Activated CD4-positive, alpha-beta T cell treated with anti-CD3 and anti-CD28 coated beads for 36 hours (primary cell): ENCODE data around the gene TMSB10. TPM values are rescaled to one million over a fixed set of nuclear protein-coding genes. Genes with fewer than 3 reads are reported as not detected.
A peak's percentile ranks its signal among the peaks of the same experiment; 100 is the strongest.

ENCODE experiments used
- ATAC-seq: fragments of 200-7000 bp; cut with Tn5 transposase; one replicate; pipeline ENCODE4 v1.10.0; 2021; ENCODE audit warnings: mild to moderate bottlenecking, moderate library complexity
- CTCF ChIA-PET: fragments of 350-600 bp; sonication (Branson Sonifier 250); formaldehyde crosslinking; loops from one replicate; lab custom pipeline; 2021; ENCODE audit warnings: antibody characterized with exemption; lab: Charles Lee
- POLR2A ChIA-PET: fragments of 350-600 bp; sonication (Branson Sonifier 250); formaldehyde crosslinking; loops from one replicate; lab custom pipeline; 2021; ENCODE audit warnings: antibody characterized with exemption, inconsistent platforms; lab: Charles Lee
- DNase-seq: peaks from one replicate; pipeline ENCODE4 v3.0.0-alpha.2; 2020
- H3K27ac Mint-ChIP-seq: one replicate; pipeline ENCODE4 v1.8.0; 2021; ENCODE audit warnings: mixed read lengths
- H3K27me3 Mint-ChIP-seq: one replicate; pipeline ENCODE4 v1.8.0; 2021; ENCODE audit warnings: mixed read lengths
- H3K36me3 Mint-ChIP-seq: one replicate; pipeline ENCODE4 v1.8.0; 2021; ENCODE audit warnings: low read depth, mixed read lengths
- H3K4me1 Mint-ChIP-seq: one replicate; pipeline ENCODE4 v1.8.0; 2021; ENCODE audit warnings: mixed read lengths
- H3K4me3 Mint-ChIP-seq: one replicate; pipeline ENCODE4 v1.8.0; 2021; ENCODE audit warnings: mild to moderate bottlenecking, moderate library complexity, mixed read lengths
- H3K9me3 Mint-ChIP-seq: one replicate; pipeline ENCODE4 v1.8.0; 2021; ENCODE audit warnings: low read depth, mixed read lengths
- intact Hi-C, 2 experiments: fragments of 100-400 bp; cut with DNase I in 1 of 2; cut with micrococcal nuclease in 1 of 2; formaldehyde crosslinking; loops; one replicate each; pipeline versions ENCODE4 v1.14.2 to v1.15.1; 2022 to 2024; cut with DNase I, micrococcal nuclease
- total RNA-seq, 2 experiments: library from RNA; stranded (reverse); gene quantifications; one replicate each; pipeline ENCODE4 v1.2.3, GENCODE V29; 2021

Gene TMSB10
- total RNA-seq, 2 experiments from 2014 or later, result 2,345 to 2,742 TPM

DNA sequence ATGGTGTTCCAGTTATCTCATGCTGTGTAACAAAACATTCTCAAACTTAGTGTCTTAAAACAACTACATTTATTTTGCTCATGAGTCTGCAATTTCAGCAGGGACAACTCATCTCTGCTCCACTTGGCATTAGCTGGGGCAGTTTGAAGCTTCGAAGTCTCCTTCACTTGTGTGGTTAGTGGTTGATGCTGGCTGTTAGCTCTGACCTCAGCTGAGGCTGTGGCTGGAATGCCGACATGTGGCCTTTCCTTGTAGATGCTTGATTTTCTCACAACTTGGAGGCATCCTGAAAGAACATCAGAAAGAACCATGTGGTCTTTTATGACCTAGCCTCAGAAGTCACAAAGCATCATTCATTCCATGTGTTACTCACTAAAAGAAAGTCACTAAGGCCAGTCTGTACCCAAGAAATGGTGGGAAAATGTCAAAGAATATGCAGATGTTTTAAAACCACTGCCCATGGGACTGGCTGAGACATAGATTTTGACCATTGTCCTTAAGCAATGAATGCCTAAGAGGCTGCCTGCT, 3.8 kb upstream of the TMSB10 start:
- peak overlapping the region; percentile 10 for H3K27ac Mint-ChIP-seq
- no peaks in the 10 kb centered on the region for H3K27me3 Mint-ChIP-seq
- ChIA-PET CTCF (interaction anchor here (2.3 to 6.3 kb wide), 2 partner anchors 14 to 24 kb away, joined by 8 to 42 read pairs; no protein-coding TSS in a partner anchor), POLR2A (interaction anchor here (0.5 kb wide), 1 partner anchor 60 kb away, joined by 3 read pairs; no protein-coding TSS in a partner anchor)
- intact Hi-C loops, result no loop called here
- peaks cover 56% of the 10 kb centered on the region for H3K4me1 Mint-ChIP-seq
- no peak for ATAC-seq
- no peak for DNase-seq
- peaks cover 11% of the 10 kb centered on the region for H3K36me3 Mint-ChIP-seq
- H3K4me3 Mint-ChIP-seq, result no peak overlapping the region
- H3K9me3 Mint-ChIP-seq, result no peaks in the 10 kb centered on the region

DNA sequence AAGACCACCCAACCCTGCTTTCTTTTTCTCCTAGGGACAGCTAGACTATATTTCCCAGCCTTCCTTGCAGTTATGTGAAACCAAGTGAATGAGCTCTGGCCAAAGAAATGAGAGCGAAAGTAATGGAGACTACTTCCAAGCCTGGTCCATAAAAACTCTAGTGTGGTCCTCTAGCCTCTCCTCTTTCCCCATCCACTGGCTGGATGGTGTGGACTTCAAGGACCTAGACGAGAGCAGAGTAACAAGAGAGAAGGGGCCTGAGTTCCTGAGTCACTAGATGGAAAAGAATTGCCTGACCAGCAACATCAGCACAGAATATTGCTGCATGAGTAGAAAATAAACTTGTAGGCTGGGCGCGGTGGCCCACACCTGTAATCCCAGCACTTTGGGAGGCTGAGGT, 2.9 kb upstream of the TMSB10 start:
- no peak for DNase-seq
- Mint-ChIP-seq H3K4me3 (no peak overlapping the region), H3K4me1 (peaks cover 57% of the 10 kb centered on the region)

DNA sequence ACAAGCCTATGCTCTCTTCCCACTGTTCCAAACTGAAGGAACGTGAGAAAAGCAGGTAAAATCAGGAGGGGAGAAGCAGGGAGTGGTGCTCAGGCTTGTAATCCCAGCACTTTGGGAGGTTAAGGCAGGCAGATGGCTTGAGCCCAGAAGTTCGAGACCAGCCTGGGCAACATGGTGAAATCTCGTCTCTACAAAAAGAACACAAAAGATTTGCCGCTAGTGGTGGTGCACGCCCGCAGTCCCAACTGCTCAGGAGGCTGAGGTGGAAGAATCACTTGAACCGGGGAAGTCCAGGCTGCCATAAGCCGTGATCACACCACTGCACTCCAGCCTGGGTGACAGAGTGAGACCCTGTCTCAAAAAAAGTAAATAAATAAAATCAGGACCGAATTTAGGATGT, 1.3 kb upstream of the TMSB10 start:
- Mint-ChIP-seq H3K4me3 (peak overlapping the region; percentile 96), H3K27ac (peak overlapping the region; percentile 89), H3K4me1 (peaks cover 57% of the 10 kb centered on the region), H3K27me3 (no peaks in the 10 kb centered on the region), H3K9me3 (peaks cover 5% of the 10 kb centered on the region), H3K36me3 (peaks cover 34% of the 10 kb centered on the region)
- ChIA-PET CTCF (interaction anchor here (0.7 to 3.8 kb wide), 3 partner anchors 16 to 78 kb away, joined by 3 to 23 read pairs (median 16); no protein-coding TSS in a partner anchor), POLR2A (interaction anchor here (0.8 to 1.2 kb wide), 2 partner anchors 15 to 67 kb away, joined by 3 read pairs; no protein-coding TSS in a partner anchor)
- DNase-seq (no peak), ATAC-seq (no peak)
- intact Hi-C loops, result loop anchor here (2.0 kb wide), 2 partner anchors 15 to 43 kb away; no protein-coding TSS in a partner anchor

More for the DNA sequence above, 2.9 kb upstream of the TMSB10 start:
- peaks cover 20% of the 10 kb centered on the region for H3K36me3 Mint-ChIP-seq
- ChIA-PET POLR2A (no interaction called here), CTCF (interaction anchor here (2.3 to 6.3 kb wide), 2 partner anchors 14 to 23 kb away, joined by 8 to 42 read pairs; no protein-coding TSS in a partner anchor)
- intact Hi-C loops, result no loop called here
- no peaks in the 10 kb centered on the region for H3K27me3 Mint-ChIP-seq
- no peak for ATAC-seq
- H3K27ac Mint-ChIP-seq, result no peak overlapping the region
- no peaks in the 10 kb centered on the region for H3K9me3 Mint-ChIP-seq

DNA sequence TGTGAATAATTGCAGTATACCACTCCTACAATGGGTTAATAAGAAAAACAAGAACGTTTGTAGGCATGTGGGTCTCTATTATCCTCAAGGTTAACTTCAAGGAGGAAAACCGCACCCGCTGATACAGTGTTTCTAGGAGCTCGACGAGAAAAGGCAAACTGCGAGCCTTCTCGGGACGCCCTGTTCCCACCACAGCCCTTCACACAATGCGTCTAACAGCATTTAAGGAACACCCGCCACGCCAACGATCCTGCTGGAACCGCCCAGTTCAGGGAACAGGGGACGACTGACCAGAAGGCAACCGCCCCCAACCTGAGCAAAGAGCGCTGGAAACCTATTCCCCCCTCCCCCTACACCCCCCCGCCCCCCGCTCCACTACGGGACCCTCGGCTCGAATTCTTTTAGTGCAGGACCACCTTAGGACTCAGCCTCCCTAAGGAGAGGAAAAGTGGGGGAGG, 710 bp upstream of the TMSB10 start:
- no peaks in the 10 kb centered on the region for H3K27me3 Mint-ChIP-seq
- DNase-seq (peak; percentile 69), ATAC-seq (peak; percentile 7)
- H3K27ac Mint-ChIP-seq, result peak overlapping the region; percentile 89
- peaks cover 11% of the 10 kb centered on the region for H3K9me3 Mint-ChIP-seq
- peaks cover 57% of the 10 kb centered on the region for H3K4me1 Mint-ChIP-seq
- CTCF ChIA-PET, result interaction anchor here (3.1 to 3.8 kb wide), 2 partner anchors 17 to 21 kb away, joined by 16 to 23 read pairs; no protein-coding TSS in a partner anchor
- H3K4me3 Mint-ChIP-seq, result peak overlapping the region; percentile 96
- H3K36me3 Mint-ChIP-seq, result peaks cover 40% of the 10 kb centered on the region
- intact Hi-C loops, result loop anchor here (1.0 to 5.0 kb wide), 7 partner anchors 16 to 633 kb away; partner anchors contain the start of genes KCMF1 (in 1 of the 2), MAT2A (in 1 of the 2) and SUCLG1 (in 1 of the 2)
- POLR2A ChIA-PET, result interaction anchor here (0.8 to 4.1 kb wide), 6 partner anchors 15 to 67 kb away, joined by 3 to 35 read pairs (median 4); no protein-coding TSS in a partner anchor

DNA sequence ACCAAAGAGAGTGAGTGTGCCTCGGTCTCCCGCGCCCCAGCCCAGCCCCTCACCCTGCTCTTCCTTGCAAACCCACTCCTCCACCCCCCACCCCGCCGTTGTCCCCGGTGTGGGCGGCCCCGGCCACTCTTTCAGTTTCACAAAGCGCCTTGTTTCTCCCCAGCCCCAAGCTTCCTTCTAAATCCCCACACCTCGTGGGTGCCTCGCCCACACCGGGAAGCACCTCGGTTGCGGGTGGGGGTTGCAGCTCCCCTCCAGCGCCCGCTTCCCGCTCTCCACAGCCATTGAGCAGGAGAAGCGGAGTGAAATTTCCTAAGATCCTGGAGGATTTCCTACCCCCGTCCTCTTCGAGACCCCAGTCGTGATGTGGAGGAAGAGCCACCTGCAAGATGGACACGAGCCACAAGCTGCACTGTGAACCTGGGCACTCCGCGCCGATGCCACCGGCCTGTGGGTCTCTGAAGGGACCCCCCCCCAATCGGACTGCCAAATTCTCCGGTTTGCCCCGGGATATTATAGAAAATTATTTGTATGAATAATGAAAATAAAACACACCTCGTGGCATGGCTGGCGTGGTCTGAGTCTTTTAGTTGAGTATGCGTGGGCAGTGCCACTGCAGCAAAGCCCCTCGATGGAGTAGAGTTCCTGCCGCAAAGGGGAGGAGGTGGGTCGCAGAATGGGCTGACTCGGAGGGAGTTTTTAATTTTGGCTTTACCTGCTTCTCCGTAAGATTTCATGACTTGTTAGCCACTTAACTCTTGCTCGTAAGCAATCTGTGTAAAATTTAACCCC, 848 bp downstream of the TMSB10 start:
- ATAC-seq, result peak; percentile 5
- intact Hi-C loops, result loop anchor here (1.0 to 5.0 kb wide), 4 partner anchors 8 to 631 kb away; partner anchors contain the start of gene MAT2A (in 1 of the 2)
- POLR2A ChIA-PET, result interaction anchor here (0.7 to 4.1 kb wide), 13 partner anchors 8 to 448 kb away, joined by 3 to 35 read pairs (median 4); partner anchors contain the start of genes RETSAT and TRABD2A

DNA sequence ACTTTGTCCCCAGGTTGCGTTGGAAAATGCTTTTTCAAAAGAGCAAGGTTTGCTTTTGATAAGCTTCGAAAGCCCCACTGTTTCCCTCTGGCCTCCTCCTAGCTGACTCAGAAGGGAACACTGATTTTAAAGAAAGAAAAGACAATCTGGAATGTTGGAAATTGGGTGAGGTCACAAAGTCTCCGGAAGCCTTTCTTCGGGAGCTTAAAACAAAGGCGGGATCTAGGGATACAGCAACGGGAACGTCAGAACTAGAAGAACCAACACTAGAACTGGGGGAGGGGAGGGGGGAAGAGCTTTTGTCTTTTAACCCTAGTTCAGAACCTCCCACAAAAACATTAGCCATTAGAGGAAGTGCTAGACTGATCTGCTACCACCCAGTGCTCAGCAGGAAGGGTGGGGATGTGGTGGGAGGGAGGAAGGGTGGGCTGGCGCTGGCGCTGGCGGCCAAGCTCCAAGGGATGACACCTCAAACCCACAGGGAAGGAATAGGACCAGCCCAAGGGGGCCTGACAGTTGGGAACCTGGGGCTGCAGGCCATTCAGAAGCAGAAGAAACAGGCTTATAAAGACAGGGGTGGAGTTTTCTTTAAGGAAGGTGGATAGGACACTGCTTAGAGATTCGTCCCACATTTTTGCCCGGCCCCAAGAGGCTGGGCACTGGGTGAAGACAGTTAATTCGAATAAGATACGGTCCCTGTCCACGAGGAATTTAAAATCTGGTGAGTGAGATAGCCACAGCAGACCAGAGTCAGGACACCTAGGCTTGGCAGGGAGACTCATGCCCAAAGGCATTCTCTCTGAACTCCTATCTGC, 1.7 kb downstream of the TMSB10 start:
- Mint-ChIP-seq H3K4me3 (peak overlapping the region; percentile 96), H3K4me1 (peaks cover 60% of the 10 kb centered on the region), H3K27ac (peak overlapping the region; percentile 89), H3K9me3 (peaks cover 18% of the 10 kb centered on the region), H3K27me3 (no peaks in the 10 kb centered on the region), H3K36me3 (peaks cover 45% of the 10 kb centered on the region)
- ChIA-PET POLR2A (interaction anchor here (0.7 to 4.1 kb wide), 11 partner anchors 9 to 68 kb away, joined by 3 to 35 read pairs (median 4); partner anchors contain the start of gene TRABD2A), CTCF (interaction anchor here (0.6 to 3.8 kb wide), 7 partner anchors 11 to 110 kb away, joined by 3 to 23 read pairs (median 6); no protein-coding TSS in a partner anchor)
- DNase-seq, result peak; percentile 57
- ATAC-seq, result peak; percentile 25
- intact Hi-C loops, result loop anchor here (1.0 to 5.0 kb wide), 4 partner anchors 9 to 630 kb away; partner anchors contain the start of gene MAT2A (in 1 of the 2)

More for the DNA sequence above, 848 bp downstream of the TMSB10 start:
- CTCF ChIA-PET, result interaction anchor here (0.7 to 3.8 kb wide), 8 partner anchors 12 to 227 kb away, joined by 3 to 23 read pairs (median 6); no protein-coding TSS in a partner anchor
- peaks cover 57% of the 10 kb centered on the region for H3K4me1 Mint-ChIP-seq
- peaks cover 17% of the 10 kb centered on the region for H3K9me3 Mint-ChIP-seq
- DNase-seq, result peak; percentile 75
- no peaks in the 10 kb centered on the region for H3K27me3 Mint-ChIP-seq
- H3K4me3 Mint-ChIP-seq, result peak overlapping the region; percentile 96
- peak overlapping the region; percentile 89 for H3K27ac Mint-ChIP-seq
- H3K36me3 Mint-ChIP-seq, result peaks cover 45% of the 10 kb centered on the region

DNA sequence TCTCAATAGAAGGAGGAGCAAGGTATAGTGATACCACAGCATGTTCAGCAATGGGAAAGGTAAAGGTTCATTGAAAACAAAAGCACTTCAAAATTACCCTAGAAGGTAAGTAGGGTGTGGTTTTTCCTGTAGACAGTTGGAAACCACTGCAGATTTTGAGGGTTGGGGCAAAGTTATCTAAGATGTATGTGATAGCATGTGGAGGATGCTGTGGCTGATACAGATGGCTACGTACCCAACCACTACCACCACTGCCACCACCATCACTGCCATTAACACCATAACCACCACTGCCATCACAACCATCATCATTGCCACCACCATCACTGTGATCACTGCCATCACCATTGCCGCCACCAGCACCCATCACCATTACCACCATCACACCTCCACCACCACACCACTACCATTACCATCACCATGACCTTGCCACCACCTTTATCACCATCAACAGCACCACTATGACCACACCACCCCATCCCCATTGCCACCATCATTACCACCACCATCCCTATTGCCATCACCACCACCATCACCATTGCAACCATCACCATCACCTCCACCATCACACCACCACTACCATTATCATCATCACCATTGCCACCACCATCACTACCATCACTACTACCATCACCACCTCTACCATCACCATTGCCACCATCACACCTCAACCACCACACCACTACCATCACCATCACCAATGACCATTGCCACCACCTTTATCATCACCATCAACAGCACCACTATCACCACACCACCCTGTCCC, 3.7 kb downstream of the TMSB10 start:
- H3K27me3 Mint-ChIP-seq, result no peaks in the 10 kb centered on the region
- peak overlapping the region; percentile 96 for H3K4me3 Mint-ChIP-seq
- intact Hi-C loops, result loop anchor here (1.0 to 5.0 kb wide), 2 partner anchors 10 to 628 kb away; partner anchors contain the start of gene MAT2A (in 1 of the 2)
- peaks cover 18% of the 10 kb centered on the region for H3K9me3 Mint-ChIP-seq
- H3K36me3 Mint-ChIP-seq, result peaks cover 45% of the 10 kb centered on the region
- ChIA-PET POLR2A (interaction anchor here (0.9 to 4.1 kb wide), 2 partner anchors 10 to 20 kb away, joined by 5 to 35 read pairs; no protein-coding TSS in a partner anchor), CTCF (interaction anchor here (1.2 to 1.3 kb wide), 3 partner anchors 15 to 106 kb away, joined by 3 to 7 read pairs (median 7); no protein-coding TSS in a partner anchor)
- peaks cover 55% of the 10 kb centered on the region for H3K4me1 Mint-ChIP-seq
- peak overlapping the region; percentile 89 for H3K27ac Mint-ChIP-seq
- DNase-seq (peak; percentile 44), ATAC-seq (peak; percentile 8)

DNA sequence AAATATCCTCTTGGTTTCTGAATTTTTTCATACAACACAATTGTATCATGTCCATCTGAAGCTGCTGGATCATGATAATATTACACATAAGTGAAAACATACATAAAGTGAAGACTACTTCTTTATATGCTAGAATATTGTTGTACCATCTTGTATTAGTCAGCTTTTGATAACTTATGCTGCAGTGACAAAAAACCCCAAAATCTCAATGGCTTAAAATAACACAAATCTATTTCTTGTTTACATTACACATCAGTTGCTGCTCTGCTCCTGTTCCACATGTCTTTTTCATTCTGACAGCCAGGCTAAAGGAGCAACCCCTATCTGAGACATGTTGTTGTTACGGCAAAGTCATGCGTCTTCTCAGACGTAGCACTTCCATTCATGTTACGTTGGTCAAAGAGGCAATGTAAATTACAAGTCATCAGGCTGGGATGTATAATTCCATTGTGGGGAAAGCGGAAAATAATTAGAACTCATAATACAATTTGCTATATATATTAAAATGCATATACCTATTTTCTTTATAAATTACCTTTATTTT, 5.8 kb downstream of the TMSB10 start:
- no peak overlapping the region for H3K4me3 Mint-ChIP-seq
- H3K9me3 Mint-ChIP-seq, result peaks cover 18% of the 10 kb centered on the region
- POLR2A ChIA-PET, result no interaction called here
- CTCF ChIA-PET, result no interaction called here
- no peak for ATAC-seq
- intact Hi-C loops, result no loop called here
- peaks cover 40% of the 10 kb centered on the region for H3K36me3 Mint-ChIP-seq
- peaks cover 50% of the 10 kb centered on the region for H3K4me1 Mint-ChIP-seq
- H3K27ac Mint-ChIP-seq, result no peak overlapping the region
- DNase-seq, result no peak
- no peaks in the 10 kb centered on the region for H3K27me3 Mint-ChIP-seq

DNA sequence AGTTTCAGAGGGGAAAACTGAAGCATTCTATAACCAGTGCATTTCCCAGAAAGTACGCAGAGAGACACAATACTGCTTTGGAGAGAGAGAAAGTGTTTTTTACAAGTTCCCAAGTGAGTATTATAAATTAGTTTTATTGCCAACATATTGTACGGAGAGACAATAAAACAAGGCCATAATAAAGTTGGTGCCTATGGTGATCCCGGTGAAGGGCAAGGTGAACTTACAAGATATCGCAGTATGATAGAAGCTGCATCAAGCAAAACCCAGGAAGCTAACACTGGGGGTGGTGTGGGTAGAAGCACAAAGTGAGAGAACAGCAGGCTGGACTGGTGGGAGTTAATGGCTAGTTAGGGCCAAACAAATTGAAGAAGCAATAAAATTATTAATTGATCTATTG, 7.5 kb downstream of the TMSB10 start:
- DNase-seq, result no peak
- no peak for ATAC-seq
- H3K27ac Mint-ChIP-seq, result no peak overlapping the region
- intact Hi-C loops, result no loop called here
- no peaks in the 10 kb centered on the region for H3K27me3 Mint-ChIP-seq
- H3K4me1 Mint-ChIP-seq, result peaks cover 41% of the 10 kb centered on the region
- peaks cover 18% of the 10 kb centered on the region for H3K9me3 Mint-ChIP-seq
- H3K4me3 Mint-ChIP-seq, result no peak overlapping the region
- CTCF ChIA-PET, result interaction anchor here (1.7 kb wide), 1 partner anchor 13 kb away, joined by 8 read pairs; no protein-coding TSS in a partner anchor
- POLR2A ChIA-PET, result no interaction called here
- H3K36me3 Mint-ChIP-seq, result peaks cover 22% of the 10 kb centered on the region
